ENCODE results near the gene TTYH3. TPM values are rescaled to one million over a fixed set of nuclear protein-coding genes. Genes with fewer than 3 reads are reported as not detected.

TTYH3 gene
- total and polyA plus RNA-seq, 2 of the 8 experiments (the other 6 are each of a cell fraction or from before 2014, with no cell fraction given), result 66.2 to 169 TPM

GRCh38 chr7:2670720-2671391, 39.1 kb downstream of the TTYH3 start:
- no peaks in the 10 kb centered on the region for H3K4me1 ChIP-seq (replicated peaks in 1 of 4; ENCODE audit: control insufficient read depth in 3 of 4, insufficient read depth in 4 of 4, low read length in 3 of 4)
- peaks cover 0 to 7% (median 0%) of the 10 kb centered on the region in 4 experiments; a peak in 2 of 7 replicates for H3K27me3 ChIP-seq (replicated peaks in 1 of 4; ENCODE audit: control insufficient read depth in 3 of 4, extremely low read depth in 1 of 4, insufficient read depth in 3 of 4, low read length in 3 of 4)
- H3K79me1 ChIP-seq (ENCODE audit: low read depth, low read length), result no peaks in the 10 kb centered on the region
- peak overlapping the region; percentile 94 for H3K4ac ChIP-seq (replicated peaks; ENCODE audit: insufficient read length, low read depth, low read length)
- CTCF ChIA-PET (ENCODE audit: partially characterized antibody), result interaction anchor here (0.5 to 8.1 kb wide), 44 partner anchors 10 to 395 kb away, joined by 3 to 83 read pairs (median 4); partner anchors contain the start of gene AMZ1
- POLR2A ChIA-PET (ENCODE audit: partially characterized antibody), result interaction anchor here (0.5 to 1.4 kb wide), 3 partner anchors 10 to 39 kb away, joined by 4 to 5 read pairs (median 5); no protein-coding TSS in a partner anchor
- H2BK15ac ChIP-seq (ENCODE audit: low read length), result no peak overlapping the region; the same call in 1 of the 2 replicates
- no peaks in the 10 kb centered on the region for H3K36me3 ChIP-seq (ENCODE audit: control insufficient read depth in 2 of 4, insufficient read depth in 4 of 4, low read length in 3 of 4)
- H3K23ac ChIP-seq (ENCODE audit: insufficient read length), result no peak overlapping the region
- no peaks in the 10 kb centered on the region for H4K20me1 ChIP-seq (replicated peaks in 1 of 2; ENCODE audit: control insufficient read depth in 1 of 2, insufficient read depth in 2 of 2, low read length in 2 of 2)
- H2BK5ac ChIP-seq (ENCODE audit: low read depth, low read length), result no peak overlapping the region
- peaks cover 0 to 4% of the 10 kb centered on the region in 2 experiments; a peak in 1 of 4 replicates for H3K9me3 ChIP-seq (ENCODE audit: insufficient read depth in 2 of 2, low read depth in 1 of 2, low read length in 1 of 2)
- no peak overlapping the region for H2BK20ac ChIP-seq (ENCODE audit: low read length)
- no peaks in the 10 kb centered on the region for H3K79me2 ChIP-seq (ENCODE audit: control insufficient read depth in 1 of 2, insufficient read depth in 2 of 2, low read length in 2 of 2)
- H2AFZ ChIP-seq (ENCODE audit: low read length), result no peak overlapping the region
- no peak overlapping the region for H3K4me2 ChIP-seq (ENCODE audit: insufficient read depth in 1 of 2, low read depth in 2 of 2, low read length in 2 of 2)
- H4K91ac ChIP-seq (replicated peaks; ENCODE audit: insufficient read length, low read length), result peak overlapping the region; percentile 65
- no peak overlapping the region for H3K9ac ChIP-seq (replicated peaks in 1 of 4; ENCODE audit: extremely low read depth in 1 of 4, low read depth in 3 of 4, low read length in 3 of 4)
- H3K14ac ChIP-seq (ENCODE audit: insufficient read length), result no peak overlapping the region
- no peak overlapping the region for H2BK12ac ChIP-seq (ENCODE audit: low read depth, low read length)
- no peak overlapping the region for H3K4me3 ChIP-seq (ENCODE audit: extremely low read depth in 1 of 4, insufficient read depth in 2 of 4, low read depth in 3 of 4, low read length in 4 of 4)
- no peak overlapping the region for H4K5ac ChIP-seq (ENCODE audit: insufficient read length, low read depth, low read length)
- no peak overlapping the region for H2AK5ac ChIP-seq (ENCODE audit: low read depth, low read length)
- peak in 1 of 2 experiments; percentile 94 for DNase-seq (ENCODE audit: low read depth in 1 of 2, low spot score in 2 of 2)
- no peak overlapping the region for H2BK120ac ChIP-seq (replicated peaks; ENCODE audit: low read depth, low read length)
- H3K23me2 ChIP-seq (ENCODE audit: low read depth, low read length), result no peaks in the 10 kb centered on the region
- peak overlapping the region; percentile 76 for H4K8ac ChIP-seq (ENCODE audit: extremely low read depth, insufficient read depth, low read length)
- WGBS, 2 experiments (ENCODE audit: extremely low coverage in 1 of 2, insufficient coverage in 1 of 2, insufficient read length in 1 of 2, insufficient replicate concordance in 2 of 2, low coverage in 1 of 2, low lambda C conversion rate in 2 of 2, missing lambda C conversion rate in 1 of 2), result 43% methylated on average over 20 of the region's 25 CpGs; no CpG with 5 or more reads in 1 of the 2 experiments
- no peak overlapping the region for H3K18ac ChIP-seq (ENCODE audit: extremely low read depth, low read length)
- no peak overlapping the region for H3K56ac ChIP-seq (replicated peaks; ENCODE audit: insufficient read length, low read depth, low read length)
- FAIRE-seq, result no peak
- H3K27ac ChIP-seq (ENCODE audit: low read depth, low read length), result no peak overlapping the region
- TF ChIP-seq RAD21 (IDR thresholded peaks at IDR 0.05 in 1 of 2, conservative IDR thresholded peaks at IDR 0.05 in 1 of 2; ENCODE audit: low read depth in 2 of 2, low read length in 2 of 2) (peak; percentile 87 to 88), ASH2L (IDR thresholded peaks at IDR 0.05; ENCODE audit: low read length) (no peak), NRF1 (IDR thresholded peaks at IDR 0.05; ENCODE audit: low read depth, low read length) (no peak), YY1 (IDR thresholded peaks at IDR 0.05; ENCODE audit: low read depth, low read length) (peak; percentile 62; the same call in 1 of the 2 replicates), JUN (IDR thresholded peaks at IDR 0.05; ENCODE audit: low read depth, low read length) (no peak), CTCF (IDR thresholded peaks at IDR 0.05; ENCODE audit: control extremely low read depth in 1 of 3, insufficient read depth in 1 of 3, low read depth in 1 of 3, low read length in 3 of 3) (peak in 2 of 3 experiments; percentile 90 to 94; a peak in 3 of 4 replicates), BRCA1 (IDR thresholded peaks at IDR 0.05; ENCODE audit: low read depth, low read length) (no peak), CREB1 (IDR thresholded peaks at IDR 0.05) (no peak), NANOG (IDR thresholded peaks at IDR 0.05; ENCODE audit: insufficient read depth, low read depth, low read length, poor library complexity, severe bottlenecking) (no peak), TAF7 (optimal IDR thresholded peaks at IDR 0.05; ENCODE audit: borderline replicate concordance, low read depth, low read length) (no peak)

Measured in H1 (cell line).